ENCODE results near the gene LRRC4B.

Gene LRRC4B

GRCh38 chr19:50492303-50493052 lies 75.8 kb downstream of the LRRC4B start:
- TF ChIP-seq TEAD4 (IDR thresholded peaks at IDR 0.05) = no peak
- no peak for TF ChIP-seq TCF12 (IDR thresholded peaks at IDR 0.05; ENCODE audit: low read depth)
- TF ChIP-seq USF1 (IDR thresholded peaks at IDR 0.05) = no peak
- no peak for TF ChIP-seq ZBTB7A (IDR thresholded peaks at IDR 0.05; ENCODE audit: low read depth)
- TF ChIP-seq CREB1 (IDR thresholded peaks at IDR 0.05; ENCODE audit: low read depth) = no peak
- TF ChIP-seq EP300 (IDR thresholded peaks at IDR 0.05; ENCODE audit: borderline replicate concordance) = no peak
- no peak for TF ChIP-seq EGR1 (IDR thresholded peaks at IDR 0.05)
- no peak for TF ChIP-seq MAX (IDR thresholded peaks at IDR 0.05)

- TF ChIP-seq EP300 (IDR thresholded peaks at IDR 0.05; ENCODE audit: borderline replicate concordance) = no peak
- TF ChIP-seq TCF12 (IDR thresholded peaks at IDR 0.05; ENCODE audit: low read depth) = no peak
- TF ChIP-seq REST (IDR thresholded peaks at IDR 0.05; ENCODE audit: low read depth) = no peak
- no peak for TF ChIP-seq NFIC (IDR thresholded peaks at IDR 0.05)
- no peak for TF ChIP-seq RAD21 (IDR thresholded peaks at IDR 0.05; ENCODE audit: low read depth)
- no peak for TF ChIP-seq CREB1 (IDR thresholded peaks at IDR 0.05; ENCODE audit: low read depth)
- no peak for TF ChIP-seq TEAD4 (IDR thresholded peaks at IDR 0.05)
- no peak for TF ChIP-seq CEBPB (IDR thresholded peaks at IDR 0.05)
- TF ChIP-seq FOXM1 (IDR thresholded peaks at IDR 0.05; ENCODE audit: borderline replicate concordance, low read depth) = no peak
- no peak for TF ChIP-seq MAX (IDR thresholded peaks at IDR 0.05)
Measured at GRCh38 chr19:50490991-50491472, 77.2 kb downstream of the LRRC4B start.

- TF ChIP-seq ZBTB7A (IDR thresholded peaks at IDR 0.05; ENCODE audit: low read depth) = no peak
- TF ChIP-seq MAX (IDR thresholded peaks at IDR 0.05) = no peak
- TF ChIP-seq TAF1 (IDR thresholded peaks at IDR 0.05; ENCODE audit: low read depth) = no peak
- TF ChIP-seq RAD21 (IDR thresholded peaks at IDR 0.05; ENCODE audit: low read depth) = no peak
- TF ChIP-seq TEAD4 (IDR thresholded peaks at IDR 0.05) = no peak
- TF ChIP-seq FOXM1 (IDR thresholded peaks at IDR 0.05; ENCODE audit: borderline replicate concordance, low read depth) = no peak
- TF ChIP-seq CEBPB (IDR thresholded peaks at IDR 0.05) = no peak
- TF ChIP-seq CREB1 (IDR thresholded peaks at IDR 0.05; ENCODE audit: low read depth) = no peak
- TF ChIP-seq EP300 (IDR thresholded peaks at IDR 0.05; ENCODE audit: borderline replicate concordance) = no peak
- no peak for TF ChIP-seq NFIC (IDR thresholded peaks at IDR 0.05)
- TF ChIP-seq EGR1 (IDR thresholded peaks at IDR 0.05) = no peak
- TF ChIP-seq TCF12 (IDR thresholded peaks at IDR 0.05; ENCODE audit: low read depth) = no peak
- TF ChIP-seq REST (IDR thresholded peaks at IDR 0.05; ENCODE audit: low read depth) = no peak
- TF ChIP-seq USF1 (IDR thresholded peaks at IDR 0.05) = no peak
- TF ChIP-seq YY1 (IDR thresholded peaks at IDR 0.05; ENCODE audit: low read depth) = no peak
Measured at GRCh38 chr19:50490411-50490811, 77.8 kb downstream of the LRRC4B start.

- TF ChIP-seq NFIC (IDR thresholded peaks at IDR 0.05) = no peak
- no peak for TF ChIP-seq RAD21 (IDR thresholded peaks at IDR 0.05; ENCODE audit: low read depth)
- TF ChIP-seq FOXM1 (IDR thresholded peaks at IDR 0.05; ENCODE audit: borderline replicate concordance, low read depth) = no peak
- TF ChIP-seq CEBPB (IDR thresholded peaks at IDR 0.05) = no peak
- no peak for TF ChIP-seq TEAD4 (IDR thresholded peaks at IDR 0.05)
- TF ChIP-seq MAX (IDR thresholded peaks at IDR 0.05) = no peak
- TF ChIP-seq EGR1 (IDR thresholded peaks at IDR 0.05) = no peak
- TF ChIP-seq YY1 (IDR thresholded peaks at IDR 0.05; ENCODE audit: low read depth) = no peak
- no peak for TF ChIP-seq TCF12 (IDR thresholded peaks at IDR 0.05; ENCODE audit: low read depth)
- TF ChIP-seq EP300 (IDR thresholded peaks at IDR 0.05; ENCODE audit: borderline replicate concordance) = no peak
- TF ChIP-seq USF1 (IDR thresholded peaks at IDR 0.05) = no peak
- TF ChIP-seq TAF1 (IDR thresholded peaks at IDR 0.05; ENCODE audit: low read depth) = no peak
- TF ChIP-seq REST (IDR thresholded peaks at IDR 0.05; ENCODE audit: low read depth) = no peak
- TF ChIP-seq CREB1 (IDR thresholded peaks at IDR 0.05; ENCODE audit: low read depth) = no peak
- TF ChIP-seq ZBTB7A (IDR thresholded peaks at IDR 0.05; ENCODE audit: low read depth) = no peak
Measured at GRCh38 chr19:50489461-50490011, 78.7 kb downstream of the LRRC4B start.
